Psoas muscle (tissue), 8 donors: ENCODE measurements around the gene GSX1. TPM values are rescaled to one million over a fixed set of nuclear protein-coding genes. Genes with fewer than 3 reads are reported as not detected.

Source experiments
- ATAC-seq, 4 donors: fragments of 200-7000 bp; cut with Tn5 transposase; one replicate each; pipeline ENCODE4 v1.9.1; 2020; ENCODE audit warnings: moderate library complexity in 3 of 4, mild to moderate bottlenecking in 2 of 4
- DNase-seq, 2 donors: peaks; one replicate each; pipeline ENCODE4 v3.0.0-alpha.2; 2020
- H3K27ac ChIP-seq: fragments of 200-600 bp; one replicate; pipeline ENCODE4 v1.8.0; 2022
- H3K27me3 ChIP-seq, 3 donors: fragments of 200-600 bp in 1 of 3; one replicate each; pipeline versions ENCODE4 v1.6.1 to v1.8.0; 2013 to 2022; ENCODE audit warnings: low read length in 2 of 3, mild to moderate bottlenecking in 2 of 3, moderate library complexity in 1 of 3; ENCODE audit not compliant: insufficient read depth in 3 of 3
- H3K36me3 ChIP-seq, 2 donors: fragments of 200-600 bp in 1 of 2; one replicate each; pipeline versions ENCODE4 v1.6.1 to v1.8.0; 2013 to 2022; ENCODE audit warnings: low read depth in 1 of 2, mild to moderate bottlenecking in 1 of 2, moderate library complexity in 1 of 2; ENCODE audit not compliant: insufficient read depth in 1 of 2
- H3K4me1 ChIP-seq: fragments of 200-600 bp; one replicate; pipeline ENCODE4 v1.8.0; 2022
- H3K4me3 ChIP-seq: fragments of 200-600 bp; one replicate; pipeline ENCODE4 v1.8.0; 2022; ENCODE audit warnings: mild to moderate bottlenecking
- H3K9me3 ChIP-seq: fragments of 200-600 bp; one replicate; pipeline ENCODE4 v1.8.0; 2022
- CTCF ChIP-seq: fragments of 200-600 bp; IDR thresholded peaks from one replicate; pipeline ENCODE4 v1.8.0; 2022; ENCODE audit warnings: antibody characterized with exemption
- WGBS, 3 donors: extraction: QIAGEN DNeasy Blood & Tissue Kit; methylation state at CpG; one replicate each; pipeline versions ENCODE4 v1.1.6 to v1.1.7; 2013; 5-methylcytosine and 5-hydroxymethylcytosine counted together
- intact Hi-C, 2 donors: fragments of 100-400 bp; cut with DNase I; formaldehyde crosslinking; loops; one replicate each; pipeline versions ENCODE4 v1.11.0 to v1.14.2; 2022
- polyA plus RNA-seq, 3 donors: library from polyadenylated mRNA; stranded (reverse); fragments of 200-250 nt; gene quantifications; one replicate each; pipeline ENCODE4 v1.2.3, GENCODE V29; 2013
- total RNA-seq, 4 donors: library from RNA; stranded (reverse); fragmentation: NEBNext Ultra II Directional in 2 of 4; extraction: Animal tissue kit (Norgen Biotek cat#: 25700) in 2 of 4; gene quantifications; one replicate each; pipeline versions ENCODE4 v1.2.1 to v1.2.4, GENCODE V29; 2021 to 2023
- donor health status: healthy with polysubstance abuse.
- donor health status: DM: no; HTN: no; CAD: no; lungs with moderate emphysema.
- donor health status: Bipolar disorder and iron deficiency.
- donor health status: healthy.
- donor health status: DM: yes; HTN: yes; CAD: no.
- donor health status: DM: no; HTN: no; CAD: no.
- donor health status: DM: no; HTN: no; CAD: no.
- donor health status: DM: yes; HTN: yes; CAD: no.

The GSX1 gene
- total and polyA plus RNA-seq, 7 donors: not detected

- Histone ChIP-seq H3K4me1 (peaks cover 3% of the 10 kb centered on the region), H3K27me3 (peaks cover 0 to 95% (median 42%) of the 10 kb centered on the region in 3 donors), H3K27ac (no peak overlapping the region), H3K4me3 (no peak overlapping the region), H3K36me3 (no peaks in the 10 kb centered on the region), H3K9me3 (no peaks in the 10 kb centered on the region)
- no peak for TF ChIP-seq CTCF
- intact Hi-C loops: no loop called here
- 2% methylated on average over 24 of the region's 24 CpGs for WGBS, 3 donors
- ATAC-seq: no peak
- no peak for DNase-seq
These were observed 4.4 kb downstream of the GSX1 start for GRCh38 chr13:27796544-27797227.

GRCh38 chr13:27797228-27797624, 4.9 kb downstream of the GSX1 start:
- no peaks in the 10 kb centered on the region for H3K36me3 ChIP-seq
- WGBS, 3 donors: 2% methylated on average over 24 of the region's 24 CpGs
- no peak overlapping the region for H3K4me3 ChIP-seq
- no peaks in the 10 kb centered on the region for H3K9me3 ChIP-seq
- DNase-seq: no peak
- H3K27me3 ChIP-seq: peaks cover 0 to 95% (median 41%) of the 10 kb centered on the region in 3 donors
- no peak for TF ChIP-seq CTCF
- H3K4me1 ChIP-seq: peaks cover 3% of the 10 kb centered on the region
- intact Hi-C loops: no loop called here
- no peak overlapping the region for H3K27ac ChIP-seq
- no peak for ATAC-seq

GRCh38 chr13:27806744-27807387, 14.6 kb downstream of the GSX1 start:
- Histone ChIP-seq H3K4me3 (no peak overlapping the region), H3K36me3 (no peaks in the 10 kb centered on the region), H3K4me1 (no peaks in the 10 kb centered on the region), H3K9me3 (no peaks in the 10 kb centered on the region), H3K27me3 (peaks cover 0 to 56% (median 1%) of the 10 kb centered on the region in 3 donors), H3K27ac (no peak overlapping the region)
- DNase-seq (no peak), ATAC-seq (no peak)
- intact Hi-C loops: no loop called here
- whole genome bisulfite sequencing, 3 donors: 26 to 34% (median 29%) methylated on average over 8 of the region's 8 CpGs
- TF ChIP-seq CTCF: no peak

- ATAC-seq (no peak), DNase-seq (no peak)
- Histone ChIP-seq H3K36me3 (no peaks in the 10 kb centered on the region), H3K27me3 (peaks cover 0 to 51% (median 1%) of the 10 kb centered on the region in 3 donors), H3K9me3 (no peaks in the 10 kb centered on the region), H3K4me3 (no peak overlapping the region), H3K27ac (no peak overlapping the region), H3K4me1 (no peaks in the 10 kb centered on the region)
- intact Hi-C loops: no loop called here
- no peak for TF ChIP-seq CTCF
- 54 to 59% (median 58%) methylated on average over 5 of the region's 5 CpGs for WGBS, 3 donors
These were observed 16.7 kb downstream of the GSX1 start for GRCh38 chr13:27808851-27809550.
